Left hindlimb (tissue), 1 donor: ENCODE data around the gene RPUSD2.
"Not testable (repeated sequence)": the region's sequence is repeated elsewhere in the genome, so short reads cannot be mapped to it uniquely, and the experiment has no call there.

ENCODE experiments used
- DNase-seq: peaks from one replicate; pipeline ENCODE4 v3.0.0-alpha.2; 2018

The RPUSD2 gene

GRCh38 chr15:40565333-40566238, 3.5 kb upstream of the RPUSD2 start:
- DNase-seq = no peak

DNA sequence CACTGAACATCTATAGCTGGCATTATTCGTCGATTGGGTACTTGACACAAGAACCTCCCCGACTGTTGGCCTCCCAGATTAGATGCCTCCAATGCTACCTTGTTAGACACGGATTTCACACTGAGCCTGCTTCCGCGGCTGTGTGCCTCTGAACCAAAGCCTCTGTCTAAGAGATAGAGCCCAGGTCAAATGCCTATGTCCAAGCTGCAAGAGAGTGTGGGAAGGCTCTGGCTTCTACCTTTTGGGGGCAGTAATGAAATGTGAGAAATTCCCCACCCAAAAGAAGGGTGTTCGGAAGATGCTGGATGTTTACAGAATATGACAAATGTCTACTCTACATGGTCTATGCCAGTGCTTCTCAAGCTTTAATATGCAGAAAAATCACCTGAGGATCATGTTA, 2.0 kb upstream of the RPUSD2 start:
- no peak for DNase-seq

- DNase-seq = no peak
Measured at GRCh38 chr15:40575113-40575512, 6.0 kb downstream of the RPUSD2 start.

DNA sequence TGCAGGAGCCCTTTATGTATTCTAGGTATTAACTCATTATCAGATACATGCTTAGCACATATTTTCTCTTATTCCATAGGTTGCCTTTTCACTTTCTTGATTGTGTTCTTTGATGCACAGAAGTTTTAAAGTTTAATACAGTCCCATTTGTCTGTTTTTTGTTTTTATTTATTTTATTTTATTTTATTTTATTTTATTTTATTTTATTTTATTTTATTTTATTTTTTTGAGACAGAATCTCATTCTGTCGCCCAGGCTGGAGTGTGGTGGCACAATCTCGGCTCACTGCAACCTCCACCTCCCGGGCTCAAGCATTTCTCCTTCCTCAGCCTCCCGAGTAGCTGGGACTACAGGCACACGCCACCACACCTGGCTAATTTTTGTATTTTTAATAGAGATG, 7.8 kb downstream of the RPUSD2 start:
- not testable (repeated sequence) for DNase-seq

DNA sequence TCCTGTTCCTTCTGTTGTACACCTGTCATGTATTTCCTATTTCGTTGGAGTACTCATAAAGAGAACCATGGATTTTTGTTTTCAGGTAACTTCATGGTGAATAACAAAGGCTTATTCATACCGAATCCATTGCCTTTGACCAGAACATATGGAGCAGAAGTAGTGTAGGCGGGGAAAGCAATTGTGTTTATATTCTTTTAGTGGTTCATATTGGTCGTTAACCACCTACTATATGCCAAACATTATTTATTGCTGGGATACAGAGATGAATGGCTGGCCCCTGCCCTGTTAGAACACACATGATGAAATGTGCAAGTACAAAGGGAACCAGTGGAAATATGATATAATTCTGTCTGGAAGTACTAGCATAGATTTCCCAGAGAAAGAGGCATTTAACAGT, 9.8 kb downstream of the RPUSD2 start:
- no peak for DNase-seq

DNA sequence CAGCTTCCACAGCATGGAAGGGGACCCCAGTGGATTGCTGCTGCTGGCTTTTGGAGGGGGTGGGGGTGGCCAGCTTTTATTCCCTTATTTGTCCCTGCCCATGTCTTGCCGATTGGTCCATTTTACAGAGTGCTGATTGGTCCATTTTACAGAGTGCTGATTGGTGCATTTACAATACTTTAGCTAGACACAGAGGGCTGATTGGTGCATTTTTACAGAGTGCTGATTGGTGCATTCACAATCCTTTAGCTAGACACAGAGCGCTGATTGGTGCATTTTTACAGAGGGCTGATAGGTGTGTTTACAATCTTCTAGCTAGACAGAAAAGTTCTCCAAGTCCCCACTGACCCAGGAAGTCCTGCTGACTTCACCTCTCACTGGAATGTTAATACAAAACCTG, 12.7 kb downstream of the RPUSD2 start:
- DNase-seq = not testable (repeated sequence)

GRCh38 chr15:40582726-40583246, 13.7 kb downstream of the RPUSD2 start:
- no peak for DNase-seq

GRCh38 chr15:40584191-40584590, 15.1 kb downstream of the RPUSD2 start:
- DNase-seq = no peak

- no peak for DNase-seq
Measured at GRCh38 chr15:40590667-40591050, 21.6 kb downstream of the RPUSD2 start.

DNA sequence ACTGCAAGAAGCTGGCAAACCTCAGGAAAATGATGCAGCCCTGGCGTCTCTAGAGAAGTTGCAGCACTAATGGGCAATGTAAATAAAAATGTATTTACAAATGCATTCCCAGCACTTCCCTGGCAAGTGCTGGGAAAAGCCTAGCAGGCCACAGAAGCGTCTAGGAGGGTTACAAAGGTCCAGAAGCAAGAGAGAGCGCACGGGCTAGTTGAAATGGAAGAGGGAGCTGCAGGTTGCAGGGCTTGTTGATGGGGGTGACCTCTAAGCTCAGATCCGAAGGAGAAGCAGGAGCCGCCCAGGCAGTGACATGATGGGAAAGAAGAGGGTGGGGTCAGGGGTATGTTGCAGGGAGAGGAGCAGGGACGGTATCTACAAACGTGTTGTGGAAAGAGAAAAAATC, 22.3 kb downstream of the RPUSD2 start:
- DNase-seq = no peak

DNA sequence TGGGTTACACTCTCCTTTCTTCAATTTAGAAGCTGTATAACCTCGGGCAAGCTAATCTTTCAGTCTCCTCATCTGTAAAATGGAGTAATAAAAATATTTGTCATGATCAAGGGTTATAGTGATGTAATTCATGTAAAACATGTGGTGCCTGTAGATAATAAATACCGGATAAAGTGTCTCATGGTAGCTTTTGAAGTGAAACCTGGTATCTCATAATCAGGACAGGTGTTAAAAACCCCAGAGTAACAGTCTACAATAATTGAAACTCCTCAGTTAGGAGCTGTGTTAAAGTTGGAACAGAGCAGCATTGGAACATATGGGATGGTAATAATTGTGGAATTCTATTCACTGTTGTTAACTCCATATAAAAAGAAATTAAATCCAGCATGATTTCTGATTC, 24.1 kb downstream of the RPUSD2 start:
- no peak for DNase-seq

DNA sequence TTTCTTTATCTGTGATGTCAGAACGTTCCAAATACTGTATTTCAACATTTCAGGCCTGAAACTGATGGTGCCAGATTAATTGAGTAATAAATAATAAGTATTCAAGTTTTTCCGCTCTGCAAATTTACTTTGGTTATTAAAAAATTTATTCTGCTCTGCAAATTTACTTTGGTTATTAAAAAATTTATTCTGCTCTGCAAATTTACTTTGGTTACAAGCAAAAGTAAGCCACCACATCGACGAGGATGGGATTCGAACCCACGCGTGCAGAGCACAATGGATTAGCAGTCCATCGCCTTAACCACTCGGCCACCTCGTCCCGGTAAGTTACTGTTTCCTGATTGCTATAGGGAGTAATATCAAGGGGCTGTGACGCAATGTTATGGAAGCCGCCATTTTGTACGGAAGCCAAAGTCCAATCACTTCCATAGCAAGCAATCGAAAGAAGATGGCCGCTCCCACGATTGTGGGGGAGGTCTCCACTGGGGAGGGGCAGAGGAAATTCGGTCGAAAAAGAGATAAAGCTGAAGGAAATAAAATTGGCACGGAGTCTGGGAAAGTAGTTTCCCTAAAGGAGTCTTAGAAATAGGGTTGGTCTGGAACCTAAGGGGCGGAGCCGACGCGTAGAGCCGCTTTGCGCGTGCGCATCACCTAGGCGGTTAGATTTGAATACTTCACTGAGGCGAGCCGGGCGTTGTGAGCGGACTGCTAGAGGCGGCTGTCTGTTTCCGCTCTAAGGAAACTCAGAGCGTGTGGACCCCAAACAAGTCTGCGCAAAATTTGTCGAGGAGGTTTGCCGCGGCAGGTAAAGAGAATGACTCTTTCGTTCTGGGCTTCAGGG, 24.7 kb downstream of the RPUSD2 start, which contains the start of gene KNL1:
TSS of gene KNL1 (plus strand) at position 662 of the 841 bp plus-strand sequence. CDS start 8,683 bp downstream, outside the sequence.
- peak; percentile 98 for DNase-seq

GRCh38 chr15:40594429-40594836, 25.3 kb downstream of the RPUSD2 start:
- peak; percentile 74 for DNase-seq

DNA sequence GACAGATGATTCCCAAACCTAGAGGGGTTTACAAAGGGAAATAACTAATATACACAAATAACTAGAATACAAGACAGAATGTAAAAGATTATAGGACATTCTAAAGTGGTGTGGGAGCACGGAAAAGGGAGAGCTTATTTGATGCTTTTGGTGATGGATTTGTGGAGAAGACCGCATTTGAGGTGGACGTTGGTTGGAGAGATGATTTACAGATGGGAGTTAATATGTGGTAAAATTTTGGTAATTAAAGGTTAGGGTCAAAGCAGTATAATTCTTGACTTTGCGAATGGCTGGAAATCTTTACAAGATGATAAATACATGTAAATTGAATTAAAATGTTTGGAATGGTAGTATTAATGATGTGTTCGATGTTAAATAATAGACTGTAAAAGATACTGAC, 26.1 kb downstream of the RPUSD2 start:
- no peak for DNase-seq

- no peak for DNase-seq
Measured at GRCh38 chr15:40595773-40596172, 26.7 kb downstream of the RPUSD2 start.

DNA sequence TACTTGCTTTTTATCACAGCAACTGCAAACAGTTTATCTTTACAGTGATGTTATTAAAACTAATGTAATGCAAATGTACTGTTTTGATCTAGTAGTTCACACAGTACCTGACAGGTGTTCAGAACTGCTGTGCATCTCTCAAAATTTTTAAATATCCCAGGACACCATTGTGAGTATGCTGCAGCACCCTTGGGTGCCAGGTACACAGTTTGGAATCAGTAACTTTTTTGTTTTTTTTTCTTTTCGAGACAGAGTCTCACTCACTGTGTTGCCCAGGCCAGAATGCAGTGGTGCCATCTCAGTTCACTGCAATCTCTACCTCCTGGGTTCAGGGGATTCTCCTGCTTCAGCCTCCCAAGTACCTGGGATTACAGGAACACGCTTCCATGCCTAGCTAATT, 27.9 kb downstream of the RPUSD2 start:
- DNase-seq = no peak

DNA sequence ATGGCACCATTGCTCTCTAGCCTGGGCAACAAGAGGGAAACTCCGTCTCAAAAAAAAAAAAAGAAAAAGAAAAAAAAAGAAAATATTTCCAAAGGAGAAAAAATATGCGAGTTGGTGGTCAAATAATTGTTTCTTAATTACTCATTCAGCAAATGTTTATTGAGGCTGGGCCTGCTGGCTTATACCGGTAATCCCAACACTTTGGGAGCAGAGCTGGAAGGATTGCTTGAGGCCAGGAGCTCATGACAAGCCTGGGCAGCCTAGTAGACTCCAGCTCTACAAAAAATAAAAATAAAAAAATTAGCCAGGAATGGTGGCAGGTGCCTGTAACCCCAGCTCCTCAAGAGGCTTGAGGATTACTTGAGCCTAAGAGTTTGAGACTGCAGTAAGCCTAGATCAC, 29.0 kb downstream of the RPUSD2 start:
- no peak for DNase-seq

GRCh38 chr15:40598672-40599071, 29.6 kb downstream of the RPUSD2 start:
- DNase-seq = no peak

GRCh38 chr15:40600956-40601355, 31.9 kb downstream of the RPUSD2 start:
- DNase-seq = no peak

DNA sequence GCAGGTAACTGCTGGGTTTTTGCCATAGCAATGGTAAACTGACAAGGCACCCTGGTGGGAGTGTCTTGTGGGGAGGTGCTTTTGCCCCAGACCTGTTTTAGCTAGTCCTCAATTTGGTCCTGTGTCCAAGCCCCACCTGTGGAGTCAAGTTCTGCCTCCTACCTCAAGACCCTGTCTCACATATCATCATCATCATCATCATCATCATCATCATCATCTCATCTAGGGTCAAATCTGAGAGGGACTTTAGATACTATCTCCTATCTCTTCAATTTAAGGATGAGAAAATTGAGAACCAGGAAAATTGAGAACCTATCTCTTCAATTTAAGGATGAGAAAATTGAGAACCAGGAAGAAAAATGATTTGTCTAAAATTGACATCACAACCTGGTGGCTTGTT, 34.8 kb downstream of the RPUSD2 start:
- DNase-seq = no peak

DNA sequence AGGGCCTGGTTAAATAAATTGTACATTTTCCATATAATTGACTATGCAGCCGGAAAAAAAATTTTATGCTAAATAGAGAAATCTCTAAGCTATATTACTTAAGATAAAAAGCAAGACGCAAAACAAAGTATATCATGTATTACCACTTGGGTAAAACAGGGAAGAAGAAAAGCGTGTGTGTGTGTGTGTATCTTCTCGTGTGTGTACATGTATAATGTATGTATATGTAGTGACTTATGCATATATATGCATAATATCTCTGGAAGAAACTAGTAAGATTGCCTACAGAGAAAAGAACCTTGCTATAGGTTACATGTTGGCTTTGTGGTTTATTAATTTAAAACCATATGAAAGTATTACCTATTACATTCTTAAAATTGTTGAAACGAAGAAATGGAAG, 44.0 kb downstream of the RPUSD2 start:
- no peak for DNase-seq

- DNase-seq = no peak
Measured at GRCh38 chr15:40618023-40618422, 48.9 kb downstream of the RPUSD2 start.

DNA sequence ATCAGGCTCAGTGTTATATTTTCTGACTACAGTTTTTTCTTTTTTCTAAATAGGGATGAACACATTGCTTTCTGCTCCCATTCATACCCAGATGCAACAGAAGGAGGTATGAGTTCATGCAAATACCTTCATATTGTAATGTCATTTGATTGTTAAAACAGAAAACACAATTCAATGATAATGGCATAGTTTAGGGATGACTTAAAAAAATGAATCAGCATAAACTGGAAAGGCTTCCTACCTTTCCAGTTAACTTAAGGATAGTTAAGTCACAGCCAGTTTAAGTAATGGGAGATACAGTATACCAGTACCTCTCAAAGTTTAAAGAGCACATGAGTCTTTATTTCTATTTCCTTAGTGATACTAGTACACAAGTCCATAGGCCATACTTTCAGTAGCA, 49.8 kb downstream of the RPUSD2 start:
- DNase-seq = no peak

DNA sequence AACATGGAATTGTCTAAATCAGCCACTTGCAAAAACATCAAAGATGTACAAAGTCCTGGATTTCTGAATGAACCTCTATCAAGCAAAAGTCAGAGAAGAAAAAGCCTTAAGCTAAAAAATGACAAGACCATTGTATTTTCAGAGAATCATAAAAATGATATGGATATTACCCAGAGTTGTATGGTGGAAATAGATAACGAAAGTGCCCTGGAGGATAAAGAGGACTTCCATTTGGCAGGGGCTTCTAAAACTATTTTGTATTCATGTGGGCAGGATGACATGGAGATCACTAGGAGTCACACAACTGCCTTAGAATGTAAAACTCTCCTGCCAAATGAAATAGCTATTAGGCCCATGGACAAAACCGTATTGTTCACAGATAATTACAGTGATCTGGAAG, 54.3 kb downstream of the RPUSD2 start:
- DNase-seq = no peak
